Omental fat pad (tissue), 4 donors: ENCODE results near the gene STYXL2. TPM values are rescaled to one million over a fixed set of nuclear protein-coding genes. Genes with fewer than 3 reads are reported as not detected.

Experiments
- ATAC-seq: fragments of 150-250 bp; one replicate; pipeline ENCODE4 v1.9.1; 2016; ENCODE audit warnings: mild to moderate bottlenecking, moderate library complexity; ENCODE audit not compliant: low FRiP score
- DNase-seq: peaks from one replicate; pipeline ENCODE4 v3.0.0-alpha.2; 2019; ENCODE audit warnings: low spot score
- CTCF ChIP-seq, 3 donors: fragments of 450-650 bp; IDR thresholded peaks; one replicate each; pipeline ENCODE4 v1.5.1; 2016 to 2017; ENCODE audit warnings: antibody characterized with exemption in 3 of 3, mild to moderate bottlenecking in 3 of 3, moderate library complexity in 2 of 3
- total RNA-seq, 4 donors: library from RNA; depleted of rRNA; stranded (reverse); fragments of >200 nt; gene quantifications; one replicate each; pipeline ENCODE4 v1.1.0, GENCODE V29; 2016

Gene STYXL2
- total RNA-seq, 4 donors from 2014 or later, result 0.12 to 0.65 (median 0.36) TPM

- no peak for ATAC-seq
- no peak for TF ChIP-seq CTCF (IDR thresholded peaks at IDR 0.05)
- DNase-seq, result no peak
Observed at GRCh38 chr1:167114725-167115124, 20.9 kb downstream of the STYXL2 start.

- no peak for TF ChIP-seq CTCF (IDR thresholded peaks at IDR 0.05)
- DNase-seq (no peak), ATAC-seq (no peak)
Observed at GRCh38 chr1:167115655-167116054, 21.8 kb downstream of the STYXL2 start.

- TF ChIP-seq CTCF (IDR thresholded peaks at IDR 0.05), result no peak
- DNase-seq, result no peak
- ATAC-seq, result no peak
Observed at GRCh38 chr1:167116174-167116573, 22.3 kb downstream of the STYXL2 start.

- ATAC-seq, result no peak
- TF ChIP-seq CTCF (IDR thresholded peaks at IDR 0.05), result no peak
Observed at GRCh38 chr1:167117225-167117624, 23.4 kb downstream of the STYXL2 start.

GRCh38 chr1:167118188-167118587 is 24.3 kb downstream of the STYXL2 start:
- DNase-seq (no peak), ATAC-seq (no peak)
- no peak for TF ChIP-seq CTCF (IDR thresholded peaks at IDR 0.05)

More at GRCh38 chr1:167117225-167117624, 23.4 kb downstream of the STYXL2 start:
- DNase-seq, result no peak

- ATAC-seq (no peak), DNase-seq (no peak)
- no peak for TF ChIP-seq CTCF (IDR thresholded peaks at IDR 0.05)
Observed at GRCh38 chr1:167119696-167120095, 25.8 kb downstream of the STYXL2 start.

GRCh38 chr1:167120899-167121298 is 27.0 kb downstream of the STYXL2 start:
- no peak for DNase-seq
- TF ChIP-seq CTCF (IDR thresholded peaks at IDR 0.05), result no peak
- no peak for ATAC-seq
